ENCODE measurements around the gene DNAJC3. TPM values are rescaled to one million over a fixed set of nuclear protein-coding genes. Genes with fewer than 3 reads are reported as not detected.
"Not testable (repeated sequence)": the region's sequence is repeated elsewhere in the genome, so short reads cannot be mapped to it uniquely, and the experiment has no call there.

DNAJC3 gene
- total RNA-seq, 1 donor from 2014 or later = 29.0 TPM

DNA sequence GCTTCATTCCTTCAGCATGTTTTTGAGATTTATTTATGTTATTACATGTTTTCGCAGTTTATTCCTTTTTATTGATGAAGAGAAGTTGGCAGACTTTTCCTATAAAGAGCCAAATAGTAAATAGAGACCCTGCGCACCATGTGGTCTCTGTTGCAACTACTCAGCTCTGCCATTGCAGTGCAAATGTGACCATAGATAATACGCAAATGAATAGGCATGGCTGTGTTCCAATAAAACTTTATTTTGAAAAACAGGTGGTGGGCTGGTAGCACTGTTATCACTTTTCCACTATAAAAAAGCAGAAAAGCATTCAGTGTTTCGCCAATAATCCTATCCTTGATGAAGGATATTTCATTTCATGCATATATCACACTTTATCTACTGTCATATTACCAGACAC lies 95.0 kb downstream of the DNAJC3 start:
- Mint-ChIP-seq H3K36me3 (peaks cover 10% of the 10 kb centered on the region), H3K9me3 (no peaks in the 10 kb centered on the region), H3K4me1 (ENCODE audit: unreplicated experiment) (no peaks in the 10 kb centered on the region), H3K4me3 (no peak overlapping the region), H3K27me3 (no peaks in the 10 kb centered on the region), H3K27ac (no peak overlapping the region)
- no peak for DNase-seq (ENCODE audit: extremely low spot score, unreplicated experiment)
- TF ChIP-seq, protein P1, sequence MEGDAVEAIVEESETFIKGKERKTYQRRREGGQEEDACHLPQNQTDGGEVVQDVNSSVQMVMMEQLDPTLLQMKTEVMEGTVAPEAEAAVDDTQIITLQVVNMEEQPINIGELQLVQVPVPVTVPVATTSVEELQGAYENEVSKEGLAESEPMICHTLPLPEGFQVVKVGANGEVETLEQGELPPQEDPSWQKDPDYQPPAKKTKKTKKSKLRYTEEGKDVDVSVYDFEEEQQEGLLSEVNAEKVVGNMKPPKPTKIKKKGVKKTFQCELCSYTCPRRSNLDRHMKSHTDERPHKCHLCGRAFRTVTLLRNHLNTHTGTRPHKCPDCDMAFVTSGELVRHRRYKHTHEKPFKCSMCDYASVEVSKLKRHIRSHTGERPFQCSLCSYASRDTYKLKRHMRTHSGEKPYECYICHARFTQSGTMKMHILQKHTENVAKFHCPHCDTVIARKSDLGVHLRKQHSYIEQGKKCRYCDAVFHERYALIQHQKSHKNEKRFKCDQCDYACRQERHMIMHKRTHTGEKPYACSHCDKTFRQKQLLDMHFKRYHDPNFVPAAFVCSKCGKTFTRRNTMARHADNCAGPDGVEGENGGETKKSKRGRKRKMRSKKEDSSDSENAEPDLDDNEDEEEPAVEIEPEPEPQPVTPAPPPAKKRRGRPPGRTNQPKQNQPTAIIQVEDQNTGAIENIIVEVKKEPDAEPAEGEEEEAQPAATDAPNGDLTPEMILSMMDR (conservative IDR thresholded peaks at IDR 0.05) = no peak

DNA sequence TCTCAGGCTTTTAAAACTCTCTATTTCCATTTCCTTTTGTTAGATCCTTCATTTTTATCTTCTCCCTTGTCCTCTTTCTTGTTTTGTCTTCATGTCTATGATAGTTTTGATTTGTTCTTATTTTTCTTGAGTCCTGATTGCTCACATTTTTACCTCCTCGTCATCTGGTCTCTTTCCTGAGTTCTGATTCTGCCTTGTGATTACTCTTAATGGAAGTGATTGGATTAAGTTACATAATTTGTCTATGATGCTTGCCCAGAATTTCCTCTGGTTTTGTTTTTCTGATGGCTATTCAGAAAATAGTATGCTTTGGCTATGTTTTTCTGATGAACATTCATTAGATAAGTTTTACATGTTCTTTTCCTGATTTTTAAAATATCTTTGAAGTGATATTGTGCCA lies 102.6 kb downstream of the DNAJC3 start:
- H3K27me3 Mint-ChIP-seq = no peaks in the 10 kb centered on the region
- no peaks in the 10 kb centered on the region for H3K9me3 Mint-ChIP-seq
- no peak overlapping the region for H3K4me3 Mint-ChIP-seq
- TF ChIP-seq, protein P1 (conservative IDR thresholded peaks at IDR 0.05) = no peak
- no peak for DNase-seq (ENCODE audit: extremely low spot score, unreplicated experiment)
- no peaks in the 10 kb centered on the region for H3K36me3 Mint-ChIP-seq
- H3K27ac Mint-ChIP-seq = no peak overlapping the region
- H3K4me1 Mint-ChIP-seq (ENCODE audit: unreplicated experiment) = no peaks in the 10 kb centered on the region

DNA sequence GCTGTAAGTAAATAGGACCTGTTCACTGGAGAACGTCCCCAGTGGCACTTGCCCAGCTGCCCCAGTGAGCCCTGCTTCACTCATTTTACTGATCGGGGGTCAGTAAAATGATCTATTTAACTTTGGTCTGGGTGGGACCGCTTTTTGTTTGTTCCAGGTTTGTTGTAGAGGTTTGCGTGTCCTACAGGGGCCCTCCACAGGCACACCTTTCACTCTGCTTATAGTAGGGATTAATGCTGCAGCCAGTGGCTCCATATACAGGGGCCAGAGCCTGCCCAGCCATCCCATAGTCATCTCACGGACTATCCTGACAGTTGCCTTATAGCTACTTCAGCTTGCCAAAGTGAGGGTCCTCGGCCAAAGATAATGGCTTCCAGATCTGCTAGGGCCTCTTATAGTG lies 104.1 kb downstream of the DNAJC3 start:
- Mint-ChIP-seq H3K4me1 (ENCODE audit: unreplicated experiment) (no peaks in the 10 kb centered on the region), H3K27ac (no peak overlapping the region), H3K9me3 (no peaks in the 10 kb centered on the region), H3K27me3 (no peaks in the 10 kb centered on the region), H3K4me3 (no peak overlapping the region), H3K36me3 (peaks cover 1% of the 10 kb centered on the region)
- TF ChIP-seq, protein P1 (conservative IDR thresholded peaks at IDR 0.05) = no peak
- no peak for DNase-seq (ENCODE audit: extremely low spot score, unreplicated experiment)

DNA sequence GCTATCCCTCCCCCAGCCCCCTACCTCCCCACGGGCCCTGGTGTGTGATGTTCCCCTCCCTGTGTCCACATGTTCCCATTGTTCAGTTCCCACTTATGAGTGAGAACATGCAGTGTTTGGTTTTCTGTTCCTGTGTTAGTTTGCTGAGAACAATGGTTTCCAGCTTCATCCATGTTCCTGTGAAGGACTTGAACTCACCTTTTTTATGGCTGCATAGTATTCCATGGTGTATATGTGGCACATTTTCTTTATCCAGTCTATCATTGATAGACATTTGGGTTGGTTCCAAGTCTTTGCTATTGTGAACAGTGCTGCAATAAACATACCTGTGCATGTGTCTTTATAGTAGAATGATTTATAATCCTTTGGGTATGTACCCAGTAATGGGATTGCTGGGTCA lies 105.0 kb downstream of the DNAJC3 start:
- H3K4me3 Mint-ChIP-seq; H3K9me3 Mint-ChIP-seq; H3K36me3 Mint-ChIP-seq; H3K27ac Mint-ChIP-seq; H3K27me3 Mint-ChIP-seq; H3K4me1 Mint-ChIP-seq (ENCODE audit: unreplicated experiment); DNase-seq (ENCODE audit: extremely low spot score, unreplicated experiment): not testable (repeated sequence)

DNA sequence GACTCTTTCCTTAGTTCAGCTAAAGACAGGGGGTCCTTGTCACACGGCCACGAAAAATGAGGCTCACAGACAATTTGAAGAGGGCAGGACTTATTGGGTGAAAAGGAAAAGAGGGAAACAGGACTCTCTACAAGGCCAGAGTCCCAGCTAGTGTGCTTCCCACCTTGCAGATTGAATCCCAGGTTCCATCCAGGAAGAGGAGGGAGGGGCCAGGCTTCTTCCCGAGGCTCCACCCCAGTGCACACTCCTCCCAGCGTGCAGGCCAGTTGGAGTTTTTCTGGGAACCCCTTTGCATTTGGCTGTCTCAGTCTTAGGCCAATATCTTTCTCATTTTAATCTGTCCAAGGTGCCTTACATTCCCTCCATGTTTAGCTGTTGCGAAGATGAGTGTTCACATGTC lies 106.8 kb downstream of the DNAJC3 start:
- Mint-ChIP-seq H3K27me3 (no peaks in the 10 kb centered on the region), H3K9me3 (no peaks in the 10 kb centered on the region), H3K4me3 (no peak overlapping the region), H3K27ac (no peak overlapping the region), H3K4me1 (ENCODE audit: unreplicated experiment) (peaks cover 4% of the 10 kb centered on the region), H3K36me3 (peaks cover 15% of the 10 kb centered on the region)
- TF ChIP-seq, protein P1 (conservative IDR thresholded peaks at IDR 0.05) = no peak
- DNase-seq (ENCODE audit: extremely low spot score, unreplicated experiment) = no peak

DNA sequence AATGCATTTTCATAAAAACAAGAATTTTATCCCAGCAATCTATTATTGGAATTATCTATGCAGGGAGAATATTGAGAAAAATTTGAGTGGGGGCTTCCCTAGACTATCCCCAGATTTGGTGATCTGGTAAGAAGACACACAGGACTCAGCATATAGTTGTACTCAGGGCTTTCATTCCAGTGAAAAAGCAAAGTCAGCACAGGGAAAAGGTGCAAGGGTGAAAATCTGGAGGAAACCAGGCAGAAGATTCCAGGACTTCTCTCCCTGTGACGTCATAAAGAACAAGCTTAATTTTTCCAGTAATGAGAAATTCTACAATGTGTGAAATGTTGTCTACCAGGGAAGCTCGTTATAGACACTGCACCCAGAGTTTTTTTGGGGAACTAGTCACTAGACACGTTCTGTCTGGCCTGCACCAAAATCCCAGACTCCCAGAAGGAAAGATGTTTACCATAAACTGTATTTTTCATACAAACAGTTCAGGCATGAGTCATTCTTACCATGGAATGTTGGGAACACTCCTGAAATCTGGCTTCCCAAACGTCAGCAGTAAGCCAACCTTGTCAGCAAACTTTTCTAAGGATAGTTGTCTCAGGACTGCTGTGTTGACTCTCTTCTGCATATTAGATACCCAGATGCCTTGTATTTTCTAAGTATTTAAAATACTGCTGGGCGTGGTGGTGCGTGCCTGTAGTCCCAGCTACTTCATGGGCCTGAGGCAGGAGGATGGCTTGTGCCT lies 107.4 kb downstream of the DNAJC3 start:
- Mint-ChIP-seq H3K4me1 (ENCODE audit: unreplicated experiment) (peaks cover 4% of the 10 kb centered on the region), H3K36me3 (peaks cover 20% of the 10 kb centered on the region), H3K9me3 (no peaks in the 10 kb centered on the region), H3K27ac (no peak overlapping the region), H3K4me3 (no peak overlapping the region), H3K27me3 (no peaks in the 10 kb centered on the region)
- DNase-seq (ENCODE audit: extremely low spot score, unreplicated experiment) = no peak
- TF ChIP-seq, protein P1 (conservative IDR thresholded peaks at IDR 0.05) = no peak
